Endothelial cell of umbilical vein (primary cell): ENCODE results near the gene PCBP4. TPM values are rescaled to one million over a fixed set of nuclear protein-coding genes. Genes with fewer than 3 reads are reported as not detected.
A peak's percentile ranks its signal among the peaks of the same experiment; 100 is the strongest.

ENCODE experiments used
- BruUV-seq: library from RNA; stranded (reverse); fragments of 400-500 nt; replicated peaks from 2 replicates; lab custom pipeline; 2021; lab: Mats Ljungman, UMichigan
- CTCF ChIA-PET: fragments of 300-600, 350-600 bp; sonication (Branson Sonifier 250); formaldehyde crosslinking; loops from one replicate; lab custom pipeline; 2021; ENCODE audit warnings: antibody characterized with exemption, inconsistent platforms; lab: Charles Lee
- POLR2A ChIA-PET: fragments of 300-600, 350-600 bp; sonication (Branson Sonifier 250); formaldehyde crosslinking; loops from one replicate; lab custom pipeline; 2021; ENCODE audit warnings: antibody characterized with exemption, inconsistent platforms; lab: Charles Lee
- DNase-seq: peaks from one replicate; pipeline ENCODE4 v3.0.0-alpha.2; 2011; ENCODE audit warnings: low read depth, low spot score
- FAIRE-seq: peaks from 2 replicates; lab custom pipeline; 2011; peaks lifted over from hg19 to GRCh38; lab: Jason Lieb, UNC
- H2AFZ ChIP-seq: 2 replicates; pipeline ENCODE4 v1.6.0; 2012; ENCODE audit warnings: low read depth, low read length, control low read depth, inconsistent platforms
- H3K27ac ChIP-seq: 2 replicates; pipeline ENCODE4 v1.5.1; 2011; ENCODE audit warnings: low read depth, mild to moderate bottlenecking, control low read depth, low read length, moderate library complexity; ENCODE audit not compliant: insufficient read depth
- H3K27me3 ChIP-seq, 2 experiments: 2 replicates each; pipeline versions ENCODE4 v1.6.0 to v1.6.1; 2011; ENCODE audit warnings: low read length in 2 of 2, mixed read lengths in 1 of 2; ENCODE audit not compliant: control insufficient read depth in 2 of 2, insufficient read depth in 2 of 2
- H3K36me3 ChIP-seq, 2 experiments: 2 replicates in 1 of 2; 3 replicates in 1 of 2; pipeline ENCODE4 v1.5.1; 2011; ENCODE audit warnings: low read length in 2 of 2, mild to moderate bottlenecking in 1 of 2, moderate library complexity in 1 of 2; ENCODE audit not compliant: control insufficient read depth in 2 of 2, insufficient read depth in 2 of 2; ENCODE audit errors: extremely low read depth in 1 of 2
- H3K4me1 ChIP-seq: 3 replicates; pipeline ENCODE4 v1.5.1; 2011; ENCODE audit warnings: mild to moderate bottlenecking, low read length; ENCODE audit not compliant: control insufficient read depth, insufficient read depth; ENCODE audit errors: extremely low read depth
- H3K4me2 ChIP-seq: 2 replicates; pipeline ENCODE4 v1.6.1; 2011; ENCODE audit warnings: low read length, control low read depth, mixed read lengths; ENCODE audit not compliant: insufficient read depth
- H3K4me3 ChIP-seq, 3 experiments: fragments of 200-600 bp in 1 of 3; sonication (generic), shearing (Covaris generic) in 1 of 3; replicated peaks in 1 of 3; 2 replicates each; pipeline ENCODE4 v1.5.1; 2011 to 2016; ENCODE audit warnings: control low read depth in 3 of 3, low read length in 3 of 3, mild to moderate bottlenecking in 2 of 3, inconsistent platforms in 1 of 3, low read depth in 1 of 3, moderate library complexity in 1 of 3; ENCODE audit not compliant: insufficient read depth in 1 of 3
- H3K79me2 ChIP-seq: 2 replicates; pipeline ENCODE4 v1.6.0; 2012; ENCODE audit warnings: low read length, inconsistent platforms; ENCODE audit not compliant: control insufficient read depth, insufficient read depth
- H3K9ac ChIP-seq: replicated peaks from 2 replicates; pipeline ENCODE3; 2011; ENCODE audit warnings: low read length, control low read depth; ENCODE audit not compliant: insufficient read depth; ENCODE audit errors: extremely low read depth
- H3K9me1 ChIP-seq: replicated peaks from 3 replicates; pipeline ENCODE4 v1.6.0; 2011; ENCODE audit warnings: mild to moderate bottlenecking, low read length; ENCODE audit not compliant: control insufficient read depth, insufficient read depth; ENCODE audit errors: extremely low read depth
- H3K9me3 ChIP-seq: replicated peaks from 2 replicates; pipeline ENCODE4 v1.5.1; 2012; ENCODE audit warnings: low read length, inconsistent platforms; ENCODE audit not compliant: control insufficient read depth, insufficient read depth
- H4K20me1 ChIP-seq: replicated peaks from 2 replicates; pipeline ENCODE3; 2011; ENCODE audit warnings: mild to moderate bottlenecking, low read length; ENCODE audit not compliant: control insufficient read depth, insufficient read depth; ENCODE audit errors: extremely low read depth
- MAX ChIP-seq: IDR thresholded peaks from 2 replicates; pipeline ENCODE4 v1.6.1; 2011; ENCODE audit not compliant: insufficient read depth, insufficient read length
- dilution Hi-C: fragments of 300-500 bp; cut with MboI; formaldehyde crosslinking; loops from one replicate; pipeline ENCODE4 v1.15.0; 2019; ENCODE audit warnings: low sequenced_read_pairs; ENCODE audit not compliant: extremely low pct_ligation_motif_present
- intact Hi-C: fragments of 100-400 bp; cut with micrococcal nuclease; formaldehyde crosslinking; loops from one replicate; pipeline ENCODE4 v1.10.0; 2022
- polyA plus RNA-seq, 4 experiments: library from polyadenylated mRNA; depleted of rRNA in 3 of 4; stranded (reverse) in 3 of 4; unstranded in 1 of 4; fragments of >200 nt; gene quantifications; 2 replicates each; pipeline versions ENCODE4 v1.2.1 to v1.2.3, GENCODE V29; 2011 to 2012; ENCODE audit warnings: missing spikeins in 1 of 4
- total RNA-seq: library from RNA; stranded (reverse); gene quantifications from 2 replicates; pipeline ENCODE4 v1.2.3, GENCODE V29; 2021
- TF ChIP-seq, protein P1 (sequence below), 2 donors: IDR thresholded peaks; 1 replicate in 1 of 2; 2 replicates in 1 of 2; pipeline ENCODE4 v1.5.1; 2011; ENCODE audit warnings: low read length in 2 of 2, mild to moderate bottlenecking in 2 of 2, moderate library complexity in 2 of 2, control low read depth in 1 of 2, inconsistent platforms in 1 of 2, low read depth in 1 of 2; ENCODE audit not compliant: insufficient read depth in 1 of 2; ENCODE audit errors: extremely low read depth in 1 of 2

The PCBP4 gene
- total and polyA plus RNA-seq, 2 donors (not counting 3 experiments of a cell fraction or from before 2014, with no cell fraction given) = 46.5 to 63.1 TPM

GRCh38 chr3:51955893-51956770, 11.1 kb downstream of the PCBP4 start:
- no peak for TF ChIP-seq MAX
- TF ChIP-seq, protein P1, sequence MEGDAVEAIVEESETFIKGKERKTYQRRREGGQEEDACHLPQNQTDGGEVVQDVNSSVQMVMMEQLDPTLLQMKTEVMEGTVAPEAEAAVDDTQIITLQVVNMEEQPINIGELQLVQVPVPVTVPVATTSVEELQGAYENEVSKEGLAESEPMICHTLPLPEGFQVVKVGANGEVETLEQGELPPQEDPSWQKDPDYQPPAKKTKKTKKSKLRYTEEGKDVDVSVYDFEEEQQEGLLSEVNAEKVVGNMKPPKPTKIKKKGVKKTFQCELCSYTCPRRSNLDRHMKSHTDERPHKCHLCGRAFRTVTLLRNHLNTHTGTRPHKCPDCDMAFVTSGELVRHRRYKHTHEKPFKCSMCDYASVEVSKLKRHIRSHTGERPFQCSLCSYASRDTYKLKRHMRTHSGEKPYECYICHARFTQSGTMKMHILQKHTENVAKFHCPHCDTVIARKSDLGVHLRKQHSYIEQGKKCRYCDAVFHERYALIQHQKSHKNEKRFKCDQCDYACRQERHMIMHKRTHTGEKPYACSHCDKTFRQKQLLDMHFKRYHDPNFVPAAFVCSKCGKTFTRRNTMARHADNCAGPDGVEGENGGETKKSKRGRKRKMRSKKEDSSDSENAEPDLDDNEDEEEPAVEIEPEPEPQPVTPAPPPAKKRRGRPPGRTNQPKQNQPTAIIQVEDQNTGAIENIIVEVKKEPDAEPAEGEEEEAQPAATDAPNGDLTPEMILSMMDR (IDR thresholded peaks at IDR 0.05; ENCODE audit: extremely low read depth in 1 of 2, insufficient read depth in 1 of 2, low read depth in 1 of 2, low read length in 2 of 2) = peak; percentile 62 to 76
- ChIA-PET POLR2A (no interaction called here), CTCF (interaction anchor here (1.4 to 2.1 kb wide), 2 partner anchors 12 to 18 kb away, joined by 9 to 14 read pairs; partner anchors contain the start of genes ABHD14B and PCBP4)
- Histone ChIP-seq H4K20me1 (no peaks in the 10 kb centered on the region), H3K4me1 (no peaks in the 10 kb centered on the region), H2AFZ (peak overlapping the region; percentile 85), H3K27me3 (peaks cover 7 to 13% of the 10 kb centered on the region in 2 experiments), H3K4me3 (peak overlapping the region in 2 of 3 experiments; percentile 5 to 10), H3K36me3 (peaks cover 0 to 2% of the 10 kb centered on the region in 2 experiments), H3K79me2 (no peaks in the 10 kb centered on the region), H3K27ac (no peak overlapping the region), H3K9me1 (no peaks in the 10 kb centered on the region), H3K9me3 (no peaks in the 10 kb centered on the region), H3K9ac (no peak overlapping the region), H3K4me2 (peak overlapping the region; percentile 67)
- DNase-seq (peak; percentile 69), FAIRE-seq (peak; percentile 70)
- intact Hi-C loops = loop anchor here (1.0 kb wide), 3 partner anchors 11 to 18 kb away; partner anchors contain the start of genes ABHD14B, PARP3 and PCBP4
- BruUV-seq = no TSS peak
- dilution Hi-C loops = no loop called here
